IPS-18a (cell line): ENCODE measurements around the gene CFAP73.
"Not testable (repeated sequence)": the region's sequence is repeated elsewhere in the genome, so short reads cannot be mapped to it uniquely, and the experiment has no call there.

Source experiments
- H3K27ac ChIP-seq: one replicate; pipeline ENCODE4 v1.5.1; 2013; ENCODE audit warnings: low read length
- H3K27me3 ChIP-seq: one replicate; pipeline ENCODE4 v1.6.1; 2013; ENCODE audit warnings: mild to moderate bottlenecking, low read length; ENCODE audit not compliant: control insufficient read depth, insufficient read depth
- H3K36me3 ChIP-seq: one replicate; pipeline ENCODE4 v1.6.1; 2013; ENCODE audit warnings: low read depth, low read length; ENCODE audit not compliant: control insufficient read depth
- H3K4me1 ChIP-seq: one replicate; pipeline ENCODE4 v1.6.1; 2013; ENCODE audit warnings: low read depth, low read length; ENCODE audit not compliant: control insufficient read depth
- H3K4me3 ChIP-seq: one replicate; pipeline ENCODE4 v1.5.1; 2013; ENCODE audit warnings: low read length
- H3K9ac ChIP-seq: one replicate; pipeline ENCODE4 v1.6.1; 2013; ENCODE audit warnings: mild to moderate bottlenecking, low read length, moderate library complexity
- H3K9me3 ChIP-seq: one replicate; pipeline ENCODE4 v1.6.1; 2013; ENCODE audit warnings: low read depth, low read length; ENCODE audit not compliant: control insufficient read depth

The CFAP73 gene

DNA sequence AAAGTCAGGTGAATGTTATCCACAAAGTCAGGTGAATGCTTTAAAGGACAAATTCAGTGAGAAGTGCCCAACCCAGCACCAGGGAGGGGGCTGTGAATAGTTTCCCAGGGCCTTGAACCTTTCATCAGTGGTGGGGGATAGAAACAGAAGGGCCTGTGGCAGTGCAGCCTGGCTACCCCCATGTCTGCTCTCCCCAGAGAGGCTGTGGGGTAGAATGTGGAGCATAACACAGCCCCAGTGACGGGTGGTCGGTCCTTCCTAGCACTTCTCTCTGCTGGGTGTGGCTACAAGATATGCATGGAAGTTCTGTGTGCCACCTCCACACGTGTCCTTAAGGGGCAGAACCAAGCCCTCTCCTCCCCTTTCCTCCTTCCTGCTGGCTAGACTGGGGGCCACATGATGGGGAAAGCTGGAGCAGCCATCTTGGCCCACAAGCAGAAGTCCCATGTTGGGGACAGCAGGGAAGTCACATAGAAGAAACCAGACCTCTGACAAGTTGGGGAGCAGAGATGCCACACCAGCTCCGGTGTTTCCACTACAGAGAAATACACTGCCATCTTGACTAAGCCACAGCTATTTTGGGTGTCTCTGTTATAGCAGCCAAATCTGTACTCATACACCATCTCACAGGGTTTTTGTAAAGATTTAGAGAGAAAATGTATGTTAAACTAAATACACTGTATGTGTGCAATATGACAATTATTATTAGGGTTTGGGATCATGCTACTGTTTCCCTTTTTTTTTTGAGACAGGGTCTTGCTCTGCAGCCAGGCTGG lies 53.0 kb downstream of the CFAP73 start:
- Histone ChIP-seq H3K27me3 (no peaks in the 10 kb centered on the region), H3K9me3 (no peaks in the 10 kb centered on the region), H3K4me3 (no peak overlapping the region), H3K4me1 (no peaks in the 10 kb centered on the region), H3K9ac (no peak overlapping the region), H3K36me3 (no peaks in the 10 kb centered on the region), H3K27ac (no peak overlapping the region)

DNA sequence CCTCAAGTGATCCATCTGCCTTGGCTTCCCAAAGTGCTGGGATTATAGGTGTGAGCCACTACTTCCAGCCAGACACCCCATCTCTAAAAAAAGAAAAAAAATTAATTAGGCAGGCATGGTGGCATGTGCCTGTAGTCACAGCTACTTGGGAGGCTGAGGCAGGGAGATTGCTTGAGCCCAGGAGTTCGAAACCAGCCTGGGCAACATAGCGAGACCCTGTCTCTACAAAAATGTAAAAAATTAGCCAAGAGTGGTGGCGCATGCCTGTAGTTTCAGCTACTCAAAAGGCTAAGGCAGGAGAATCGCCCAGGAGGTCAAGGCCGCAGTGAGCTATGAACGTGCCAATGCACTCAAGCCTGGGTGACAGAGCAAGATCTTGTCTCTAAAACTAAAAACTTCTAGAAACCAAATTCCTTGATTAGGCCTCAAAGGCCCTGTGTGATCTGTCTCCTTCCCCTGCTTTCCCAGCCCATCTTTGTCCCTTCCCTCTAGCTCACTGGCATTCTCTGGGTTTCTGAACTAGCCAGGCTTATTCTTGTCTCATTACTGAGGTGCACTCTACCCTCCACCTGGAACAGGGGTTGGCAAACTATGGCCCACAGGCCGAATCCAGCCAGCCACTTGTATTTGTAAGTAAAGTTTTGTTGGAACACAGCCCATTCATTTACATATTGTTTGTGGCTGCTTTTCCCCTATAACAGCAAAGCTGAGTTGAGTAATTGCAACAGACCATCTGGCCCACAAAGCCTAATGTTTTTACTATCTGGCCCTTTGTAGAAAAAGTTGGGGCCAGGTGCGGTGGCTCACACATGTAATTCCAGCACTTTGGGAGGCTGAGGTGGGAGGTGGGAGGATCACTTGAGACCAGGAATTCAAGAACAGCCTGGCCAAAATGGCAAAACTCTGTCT lies 54.6 kb downstream of the CFAP73 start:
- Histone ChIP-seq H3K27ac (no peak overlapping the region), H3K4me1 (peaks cover 5% of the 10 kb centered on the region), H3K9ac (no peak overlapping the region), H3K27me3 (no peaks in the 10 kb centered on the region), H3K9me3 (no peaks in the 10 kb centered on the region), H3K36me3 (no peaks in the 10 kb centered on the region), H3K4me3 (no peak overlapping the region)

DNA sequence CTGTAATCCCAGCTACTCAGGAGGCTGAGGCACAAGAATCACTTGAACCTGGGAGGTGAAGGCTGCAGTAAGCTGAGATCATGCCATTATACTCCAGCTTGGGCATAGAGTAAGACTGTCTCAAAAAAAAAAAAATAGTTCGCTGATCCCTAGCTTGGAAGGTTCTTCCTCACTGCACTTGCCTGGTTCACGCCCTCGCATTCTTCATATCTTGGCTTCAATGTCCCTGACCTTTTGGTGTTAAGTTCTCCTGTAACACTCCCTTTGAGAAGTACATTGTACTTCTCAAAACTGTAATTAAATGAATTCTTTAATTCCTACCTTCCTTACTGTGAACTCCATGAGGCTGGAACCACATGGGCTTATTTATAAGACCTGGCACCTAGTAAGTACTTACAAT lies 55.3 kb downstream of the CFAP73 start:
- H3K36me3 ChIP-seq, result no peaks in the 10 kb centered on the region
- H3K9ac ChIP-seq, result no peak overlapping the region
- no peaks in the 10 kb centered on the region for H3K9me3 ChIP-seq
- H3K4me3 ChIP-seq, result no peak overlapping the region
- H3K27ac ChIP-seq, result no peak overlapping the region
- no peaks in the 10 kb centered on the region for H3K27me3 ChIP-seq
- peaks cover 5% of the 10 kb centered on the region for H3K4me1 ChIP-seq

DNA sequence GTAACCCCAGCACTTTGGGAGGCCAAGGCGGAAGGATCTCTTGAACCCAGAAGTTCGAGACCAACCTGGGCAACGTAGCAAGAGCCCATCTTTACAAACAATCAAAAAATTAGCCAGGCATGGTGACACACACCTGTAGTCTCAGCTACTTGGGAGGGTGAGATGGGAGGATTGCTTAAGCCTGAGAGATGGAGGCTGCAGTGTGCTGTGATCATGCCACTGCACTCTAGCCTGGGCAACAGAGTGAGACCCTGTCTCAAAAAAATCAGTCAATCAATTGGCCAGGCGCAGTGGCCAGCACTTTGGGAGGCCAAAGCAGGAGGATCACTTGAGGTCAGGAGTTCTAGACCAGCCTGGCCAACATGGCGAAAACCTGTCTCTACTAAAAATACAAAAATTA lies 57.3 kb downstream of the CFAP73 start:
- not testable (repeated sequence) for H3K27me3 ChIP-seq, H3K9me3 ChIP-seq, H3K4me1 ChIP-seq, H3K27ac ChIP-seq, H3K9ac ChIP-seq, H3K36me3 ChIP-seq, H3K4me3 ChIP-seq

DNA sequence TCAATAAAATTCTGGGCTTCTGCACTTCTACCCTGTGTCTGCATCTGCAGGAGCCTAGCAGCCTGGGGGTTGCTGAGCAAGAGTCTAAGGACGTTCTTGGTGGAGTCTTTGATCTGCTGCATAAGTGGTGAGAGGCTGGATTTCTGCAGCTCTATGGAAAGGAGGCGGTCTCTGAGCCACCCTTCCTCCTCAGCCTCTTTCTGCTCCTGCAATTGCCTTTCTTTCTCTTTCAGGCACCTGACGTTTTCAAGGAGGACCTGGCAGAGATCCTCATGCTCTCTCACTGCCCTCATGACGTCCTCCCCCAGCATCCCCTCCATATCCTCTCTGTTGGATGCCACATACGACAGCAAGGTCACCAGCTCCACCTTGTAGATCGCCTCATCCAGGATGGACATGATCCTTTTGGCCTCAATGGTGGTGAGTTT lies 58.1 kb downstream of the CFAP73 start:
- Histone ChIP-seq H3K4me1 (peaks cover 5% of the 10 kb centered on the region), H3K27ac (no peak overlapping the region), H3K4me3 (no peak overlapping the region), H3K9ac (no peak overlapping the region), H3K27me3 (no peaks in the 10 kb centered on the region), H3K9me3 (no peaks in the 10 kb centered on the region), H3K36me3 (no peaks in the 10 kb centered on the region)

DNA sequence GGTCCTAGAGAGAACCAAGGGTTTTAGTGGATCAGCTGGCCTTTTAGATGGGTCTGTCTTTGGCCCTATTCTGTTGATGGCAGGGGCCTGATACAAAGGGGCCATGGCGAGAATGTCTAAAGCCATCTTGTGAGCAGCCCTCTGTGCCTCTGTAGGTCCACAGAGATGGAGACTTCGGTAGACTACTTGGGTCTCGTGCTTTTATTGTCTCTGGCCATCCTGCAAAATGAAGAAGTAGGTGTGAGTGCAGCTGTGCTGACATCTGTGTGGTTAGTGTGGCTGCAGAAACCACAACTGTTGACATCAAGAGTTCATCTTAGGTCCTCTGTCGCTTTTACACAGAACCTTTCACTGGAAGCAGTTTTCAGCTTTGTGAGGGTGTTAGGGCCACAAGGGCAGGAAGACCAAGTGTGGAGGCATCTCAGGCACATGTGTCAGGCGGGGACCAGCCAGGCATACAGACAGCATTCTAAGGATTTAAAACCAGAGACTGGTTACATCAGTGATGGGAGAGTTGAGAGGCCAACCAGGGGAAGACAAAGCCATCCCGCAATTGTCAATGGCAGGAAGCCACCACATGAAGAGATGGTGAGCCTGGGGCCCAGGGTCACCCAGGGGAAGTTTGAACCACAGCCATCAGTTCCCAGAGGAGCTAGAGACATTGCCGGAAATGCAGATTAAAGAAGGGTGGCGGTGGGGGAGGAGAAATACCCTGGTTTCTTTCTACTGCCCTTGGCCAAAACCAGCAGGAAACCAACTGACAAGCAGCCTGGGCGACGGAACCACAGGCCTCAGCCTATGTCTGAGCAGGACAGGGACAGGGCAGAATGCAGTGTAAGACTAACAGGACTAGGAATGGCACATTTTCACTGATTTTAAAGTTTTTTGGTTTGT lies 58.8 kb downstream of the CFAP73 start:
- H3K9me3 ChIP-seq, result no peaks in the 10 kb centered on the region
- H3K4me3 ChIP-seq, result no peak overlapping the region
- no peaks in the 10 kb centered on the region for H3K36me3 ChIP-seq
- H3K27ac ChIP-seq, result no peak overlapping the region
- peaks cover 5% of the 10 kb centered on the region for H3K4me1 ChIP-seq
- H3K27me3 ChIP-seq, result no peaks in the 10 kb centered on the region
- no peak overlapping the region for H3K9ac ChIP-seq
